Esophagus squamous epithelium (tissue), 5 donors: ENCODE measurements around the gene MAMDC2. TPM values are rescaled to one million over a fixed set of nuclear protein-coding genes. Genes with fewer than 3 reads are reported as not detected.
A peak's percentile ranks its signal among the peaks of the same experiment; 100 is the strongest.

Experiments used
- DNase-seq: peaks from one replicate; lab custom pipeline; 2025; lab: John Stamatoyannopoulos, UW
- H3K27ac ChIP-seq, 4 donors: fragments of 200-600 bp; sonication (generic); one replicate each; pipeline ENCODE4 v1.5.1; 2016 to 2019; ENCODE audit warnings: mild to moderate bottlenecking in 1 of 4
- H3K27me3 ChIP-seq, 4 donors: fragments of 200-600 bp; sonication (generic); 1 replicate in 3 of 4; 2 replicates in 1 of 4; pipeline versions ENCODE4 v1.5.1 to v1.6.0; 2017 to 2021; ENCODE audit warnings: antibody characterized with exemption in 1 of 4
- H3K36me3 ChIP-seq, 3 donors: fragments of 200-600 bp; sonication (generic); one replicate each; pipeline ENCODE4 v1.5.1; 2016 to 2019
- H3K4me1 ChIP-seq, 3 donors: fragments of 200-600 bp; sonication (generic); one replicate each; pipeline ENCODE4 v1.5.1; 2017 to 2019
- H3K4me3 ChIP-seq, 4 donors: fragments of 200-600 bp; sonication (generic); 1 replicate in 3 of 4; 2 replicates in 1 of 4; pipeline ENCODE4 v1.5.1; 2016 to 2019; ENCODE audit warnings: mild to moderate bottlenecking in 2 of 4, moderate library complexity in 1 of 4
- H3K9me3 ChIP-seq, 3 donors: fragments of 200-600 bp; sonication (generic); one replicate each; pipeline ENCODE4 v1.5.1; 2016 to 2019
- CTCF ChIP-seq, 6 experiments: fragments of 450-650 bp in 4 of 6; fragments of 200-600 bp in 2 of 6; sonication (generic) in 2 of 6; IDR thresholded peaks; one replicate each; pipeline ENCODE4 v1.5.1; 2016 to 2019; ENCODE audit warnings: antibody characterized with exemption in 6 of 6, mild to moderate bottlenecking in 4 of 6, moderate library complexity in 4 of 6
- POLR2A ChIP-seq, 4 donors: fragments of 450-650 bp; IDR thresholded peaks; one replicate each; pipeline ENCODE4 v1.6.1; 2017; ENCODE audit warnings: antibody characterized with exemption in 4 of 4, mild to moderate bottlenecking in 4 of 4, moderate library complexity in 3 of 4
- WGBS, 2 donors: methylation state at CpG; one replicate each; pipeline ENCODE4 v1.1.5; 2018; 5-methylcytosine and 5-hydroxymethylcytosine counted together
- intact Hi-C: fragments of 100-400 bp; cut with DNase I; formaldehyde crosslinking; loops from one replicate; pipeline ENCODE4 v1.15.0; 2022
- total RNA-seq, 4 donors: library from RNA; depleted of rRNA; stranded (reverse); fragments of >200 nt; gene quantifications; one replicate each; pipeline ENCODE4 v1.1.0, GENCODE V29; 2016
- donor health status: DM: yes; HTN: yes; CAD: no.

MAMDC2 gene
- total RNA-seq, 4 donors from 2014 or later: 1.9 to 58.4 (median 11.3) TPM

GRCh38 chr9:70121818-70122436 lies 78.3 kb downstream of the MAMDC2 start:
- TF ChIP-seq POLR2A (IDR thresholded peaks at IDR 0.05) (no peak), CTCF (IDR thresholded peaks at IDR 0.05) (no peak)
- Histone ChIP-seq H3K27me3 (no peaks in the 10 kb centered on the region), H3K4me3 (no peak overlapping the region), H3K36me3 (peaks cover 0 to 29% (median 0%) of the 10 kb centered on the region in 3 donors), H3K9me3 (no peaks in the 10 kb centered on the region), H3K4me1 (peaks cover 0 to 37% (median 3%) of the 10 kb centered on the region in 3 donors), H3K27ac (peak overlapping the region in 2 of 4 donors; percentile 16 to 58)
- no peak for DNase-seq
- WGBS, 2 donors: 44 to 50% methylated on average over 2 of the region's 2 CpGs
- intact Hi-C loops: no loop called here

GRCh38 chr9:70123695-70124094 lies 80.0 kb downstream of the MAMDC2 start:
- no peak for TF ChIP-seq POLR2A (IDR thresholded peaks at IDR 0.05)
- TF ChIP-seq CTCF (IDR thresholded peaks at IDR 0.05): no peak
- Histone ChIP-seq H3K9me3 (no peaks in the 10 kb centered on the region), H3K27ac (peak overlapping the region in 1 of 4 donors; percentile 31), H3K36me3 (peaks cover 0 to 34% (median 0%) of the 10 kb centered on the region in 3 donors), H3K4me3 (no peak overlapping the region), H3K4me1 (peaks cover 0 to 37% (median 3%) of the 10 kb centered on the region in 3 donors), H3K27me3 (no peaks in the 10 kb centered on the region)
- no peak for DNase-seq
- intact Hi-C loops: no loop called here
- 80 to 89% methylated on average over 4 of the region's 4 CpGs for WGBS, 2 donors

- H3K4me3 ChIP-seq: no peak overlapping the region
- intact Hi-C loops: no loop called here
- no peaks in the 10 kb centered on the region for H3K9me3 ChIP-seq
- H3K4me1 ChIP-seq: peaks cover 0 to 28% (median under 1%) of the 10 kb centered on the region in 3 donors
- WGBS, 2 donors: 68 to 69% methylated on average over 3 to 4 of the region's 4 CpGs
- DNase-seq: no peak
- H3K27ac ChIP-seq: peak overlapping the region in 3 of 4 donors; percentile 27 to 69 (median 55)
- TF ChIP-seq POLR2A (IDR thresholded peaks at IDR 0.05): no peak
- no peak for TF ChIP-seq CTCF (IDR thresholded peaks at IDR 0.05)
- peaks cover 0 to 31% (median 0%) of the 10 kb centered on the region in 3 donors for H3K36me3 ChIP-seq
- H3K27me3 ChIP-seq: no peaks in the 10 kb centered on the region
These were observed 82.1 kb downstream of the MAMDC2 start for GRCh38 chr9:70125621-70126263.

GRCh38 chr9:70127036-70127435 lies 83.4 kb downstream of the MAMDC2 start:
- WGBS, 2 donors: 85 to 89% methylated on average over 6 of the region's 6 CpGs
- no peaks in the 10 kb centered on the region for H3K9me3 ChIP-seq
- intact Hi-C loops: no loop called here
- no peaks in the 10 kb centered on the region for H3K27me3 ChIP-seq
- TF ChIP-seq CTCF (IDR thresholded peaks at IDR 0.05) (no peak), POLR2A (IDR thresholded peaks at IDR 0.05) (no peak)
- peaks cover 0 to 15% (median 0%) of the 10 kb centered on the region in 3 donors for H3K4me1 ChIP-seq
- H3K36me3 ChIP-seq: peaks cover 0 to 31% (median 0%) of the 10 kb centered on the region in 3 donors
- H3K4me3 ChIP-seq: no peak overlapping the region
- H3K27ac ChIP-seq: no peak overlapping the region
- no peak for DNase-seq
